Loucy (cell line): ENCODE results near the gene CELA2B.
"Not testable (repeated sequence)": the region's sequence is repeated elsewhere in the genome, so short reads cannot be mapped to it uniquely, and the experiment has no call there.

Source experiments
- H2AFZ ChIP-seq: fragments of 200-600 bp; sonication (generic); 2 replicates; pipeline ENCODE4 v1.6.0; 2016; ENCODE audit warnings: antibody characterized with exemption, mild to moderate bottlenecking, low read length, moderate library complexity
- H3F3A ChIP-seq: fragments of 200-600 bp; 2 replicates; pipeline ENCODE4 v1.6.0; 2016; ENCODE audit warnings: antibody characterized with exemption, low read depth, mild to moderate bottlenecking
- H3K27me3 ChIP-seq: fragments of 200-600 bp; sonication (generic); 2 replicates; pipeline ENCODE4 v1.6.1; 2014; ENCODE audit warnings: low read length, mild to moderate bottlenecking; ENCODE audit not compliant: insufficient read depth, poor library complexity, severe bottlenecking
- H3K36me3 ChIP-seq: fragments of 200-600 bp; sonication (generic); 2 replicates; pipeline ENCODE4 v1.6.1; 2016; ENCODE audit warnings: low read length; ENCODE audit not compliant: insufficient read depth
- H3K4me1 ChIP-seq: fragments of 200-600 bp; sonication (generic); 2 replicates; pipeline ENCODE4 v1.5.1; 2014; ENCODE audit warnings: low read length, mild to moderate bottlenecking; ENCODE audit not compliant: insufficient read depth, poor library complexity, severe bottlenecking
- H3K4me2 ChIP-seq: fragments of 200-600 bp; sonication (generic); 2 replicates; pipeline ENCODE4 v1.6.0; 2014; ENCODE audit warnings: antibody characterized with exemption, low read length, low read depth, mild to moderate bottlenecking; ENCODE audit not compliant: poor library complexity, severe bottlenecking
- H3K4me3 ChIP-seq: fragments of 200-600 bp; sonication (generic); 2 replicates; pipeline ENCODE4 v1.5.1; 2014; ENCODE audit warnings: low read length, mild to moderate bottlenecking, mixed read lengths; ENCODE audit not compliant: poor library complexity, severe bottlenecking
- H3K79me2 ChIP-seq: fragments of 200-600 bp; sonication (generic); 2 replicates; pipeline ENCODE4 v1.6.1; 2014; ENCODE audit warnings: low read length; ENCODE audit not compliant: insufficient read depth
- H3K9ac ChIP-seq: fragments of 200-600 bp; sonication (generic); 2 replicates; pipeline ENCODE4 v1.6.0; 2014; ENCODE audit warnings: mild to moderate bottlenecking, low read depth, low read length, moderate library complexity; ENCODE audit not compliant: poor library complexity, severe bottlenecking
- H3K9me2 ChIP-seq: fragments of 200-600 bp; sonication (generic); replicated peaks from 2 replicates; pipeline ENCODE4 v1.6.1; 2016; ENCODE audit warnings: low read depth, low read length, mixed read lengths
- H3K9me3 ChIP-seq: fragments of 200-600 bp; sonication (generic); 2 replicates; pipeline ENCODE4 v1.6.1; 2014; ENCODE audit warnings: mild to moderate bottlenecking, antibody characterized with exemption, low read length, low read depth; ENCODE audit not compliant: insufficient read depth
- H4K20me1 ChIP-seq: fragments of 200-600 bp; sonication (generic); 2 replicates; pipeline ENCODE4 v1.6.0; 2014; ENCODE audit warnings: antibody characterized with exemption, low read length, mild to moderate bottlenecking; ENCODE audit not compliant: insufficient read depth, poor library complexity, severe bottlenecking
- CTCF ChIP-seq: fragments of 200-600 bp; sonication (generic); conservative IDR thresholded peaks from 2 replicates; pipeline ENCODE4 v1.5.1; 2014; ENCODE audit warnings: mild to moderate bottlenecking, antibody characterized with exemption, low read length
- EZH2phosphoT487 ChIP-seq: fragments of 200-600 bp; IDR thresholded peaks from 2 replicates; pipeline ENCODE4 v1.6.1; 2018; ENCODE audit warnings: antibody characterized with exemption, mild to moderate bottlenecking, moderate library complexity, borderline replicate concordance

The CELA2B gene

GRCh38 chr1:15475752-15476314 is at the start of gene CELA2B:
TSS of gene CELA2B (plus strand) at chr1:15476104. CDS start at chr1:15476126, 22 bp downstream.
- Histone ChIP-seq H3K27me3 (no peaks in the 10 kb centered on the region), H4K20me1 (no peaks in the 10 kb centered on the region), H3K9ac (no peak within 1 kb of the TSS), H3K4me3 (no peak within 1 kb of the TSS), H3K79me2 (no peaks in the 10 kb centered on the region), H3K9me2 (no peaks in the 10 kb centered on the region), H3K4me1 (peaks cover 18% of the 10 kb centered on the region), H3K9me3 (no peaks in the 10 kb centered on the region), H3F3A (no peaks in the 10 kb centered on the region), H3K36me3 (no peaks in the 10 kb centered on the region), H3K4me2 (no peak within 1 kb of the TSS), H2AFZ (no peak within 1 kb of the TSS; the same call in 1 of the 2 replicates)
- TF ChIP-seq EZH2phosphoT487 (no peak), CTCF (no peak)

GRCh38 chr1:15426492-15427279 is 49.2 kb upstream of the CELA2B start:
- Histone ChIP-seq H3K4me3 (no peak overlapping the region), H3K4me1 (no peaks in the 10 kb centered on the region), H3K9me3 (no peaks in the 10 kb centered on the region), H3K27me3 (no peaks in the 10 kb centered on the region), H4K20me1 (peaks cover 7% of the 10 kb centered on the region), H3K79me2 (peaks cover 2% of the 10 kb centered on the region; the same call in 1 of the 2 replicates), H3K9me2 (no peaks in the 10 kb centered on the region), H3F3A (no peaks in the 10 kb centered on the region), H2AFZ (no peak overlapping the region), H3K4me2 (no peak overlapping the region), H3K9ac (no peak overlapping the region), H3K36me3 (peaks cover 16% of the 10 kb centered on the region; the same call in 1 of the 2 replicates)
- TF ChIP-seq CTCF (no peak), EZH2phosphoT487 (no peak)

DNA sequence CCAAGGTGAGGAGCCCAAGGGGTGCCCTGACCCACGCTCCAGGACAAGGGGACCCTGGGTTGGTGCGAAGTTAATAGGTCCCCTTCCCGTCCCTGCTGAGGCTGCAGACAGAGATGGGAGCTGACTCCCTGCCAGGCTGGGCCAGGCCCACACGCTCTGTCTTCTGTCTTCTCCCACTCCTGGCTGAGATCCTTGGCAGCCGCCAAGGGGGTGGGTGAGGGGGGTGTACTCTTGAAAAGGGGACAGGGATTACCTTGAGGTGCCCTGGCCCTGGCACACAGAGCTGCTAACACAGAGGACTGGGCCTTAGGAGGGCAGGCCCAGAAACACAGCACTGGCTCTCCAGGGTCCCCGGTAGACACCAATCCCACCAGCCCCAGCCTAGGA is 48.6 kb upstream of the CELA2B start:
- Histone ChIP-seq H2AFZ (no peak overlapping the region), H3K4me3 (no peak overlapping the region), H3K9ac (no peak overlapping the region), H4K20me1 (peaks cover 5% of the 10 kb centered on the region), H3K9me3 (no peaks in the 10 kb centered on the region), H3K4me1 (no peaks in the 10 kb centered on the region), H3K27me3 (no peaks in the 10 kb centered on the region), H3K36me3 (peaks cover 16% of the 10 kb centered on the region; the same call in 1 of the 2 replicates), H3K4me2 (no peak overlapping the region), H3K79me2 (no peaks in the 10 kb centered on the region; the same call in 1 of the 2 replicates), H3K9me2 (no peaks in the 10 kb centered on the region), H3F3A (no peaks in the 10 kb centered on the region)
- TF ChIP-seq CTCF (no peak), EZH2phosphoT487 (no peak)

GRCh38 chr1:15428252-15428651 is 47.7 kb upstream of the CELA2B start:
- peaks cover 16% of the 10 kb centered on the region; the same call in 1 of the 2 replicates for H3K36me3 ChIP-seq
- H3K4me1 ChIP-seq, H3K4me2 ChIP-seq: not testable (repeated sequence)

More at GRCh38 chr1:15428252-15428651, 47.7 kb upstream of the CELA2B start:
- not testable (repeated sequence) for H3K4me3 ChIP-seq, H4K20me1 ChIP-seq, H3K9me2 ChIP-seq, H2AFZ ChIP-seq, H3K9me3 ChIP-seq, H3K9ac ChIP-seq, H3F3A ChIP-seq, H3K27me3 ChIP-seq, H3K79me2 ChIP-seq
